Measurements from ENCODE around the gene MRPL42. TPM values are rescaled to one million over a fixed set of nuclear protein-coding genes. Genes with fewer than 3 reads are reported as not detected.
A peak's percentile ranks its signal among the peaks of the same experiment; 100 is the strongest.
"Not testable (repeated sequence)": the region's sequence is repeated elsewhere in the genome, so short reads cannot be mapped to it uniquely, and the experiment has no call there.

The MRPL42 gene
- total and polyA plus RNA-seq, 4 experiments from 2014 or later: 40.1 to 92.8 (median 59.4) TPM

GRCh38 chr12:93468008-93468371, 676 bp downstream of the MRPL42 start:
- no peaks in the 10 kb centered on the region for H3K27me3 ChIP-seq (ENCODE audit: insufficient read depth, low read length)
- Mint-ChIP-seq H3K27me3 (no peaks in the 10 kb centered on the region), H3K4me1 (peaks cover 24 to 38% (median 32%) of the 10 kb centered on the region in 4 donors), H3K4me3 (peak overlapping the region; percentile 88 to 95 (median 92)), H3K27ac (peak overlapping the region; percentile 92 to 99 (median 96)), H3K36me3 (peaks cover 7 to 28% of the 10 kb centered on the region in 2 donors), H3K9me3 (peaks cover 0 to 1% (median 0%) of the 10 kb centered on the region in 8 donors)
- peak overlapping the region; percentile 82 for H3K27ac ChIP-seq (ENCODE audit: low read depth, low read length)
- DNase-seq: no peak
- CTCF ChIA-PET (ENCODE audit: partially characterized antibody): interaction anchor here (0.6 to 2.6 kb wide), 12 partner anchors 10 to 1750 kb away, joined by 3 to 13 read pairs (median 3); partner anchors contain the start of genes FGD6, UBE2N and VEZT
- peak overlapping the region; percentile 72 to 81 for H3K4me3 ChIP-seq (ENCODE audit: low read length in 2 of 2)
- no peaks in the 10 kb centered on the region for H3K36me3 ChIP-seq (ENCODE audit: insufficient read depth, low read length)
- POLR2A ChIA-PET (ENCODE audit: partially characterized antibody): interaction anchor here (0.9 to 3.1 kb wide), 6 partner anchors 9 to 209 kb away, joined by 3 to 22 read pairs (median 4); partner anchors contain the start of genes CRADD and UBE2N
- no peaks in the 10 kb centered on the region for H3K9me3 ChIP-seq (ENCODE audit: control insufficient read depth in 1 of 2, low read length in 2 of 2)
- H3K4me1 ChIP-seq (ENCODE audit: insufficient read depth, low read length): peaks cover 28% of the 10 kb centered on the region
- intact Hi-C loops (cut with micrococcal nuclease): no loop called here

- ChIA-PET CTCF (ENCODE audit: partially characterized antibody) (interaction anchor here (1.2 kb wide), 1 partner anchor 632 kb away, joined by 6 read pairs; no protein-coding TSS in a partner anchor), POLR2A (ENCODE audit: partially characterized antibody) (no interaction called here)
- Histone ChIP-seq H3K4me1 (ENCODE audit: insufficient read depth, low read length) (peaks cover 28% of the 10 kb centered on the region), H3K27ac (ENCODE audit: low read depth, low read length) (no peak overlapping the region), H3K27me3 (ENCODE audit: insufficient read depth, low read length) (no peaks in the 10 kb centered on the region), H3K36me3 (ENCODE audit: insufficient read depth, low read length) (no peaks in the 10 kb centered on the region), H3K9me3 (ENCODE audit: control insufficient read depth in 1 of 2, low read length in 2 of 2) (no peaks in the 10 kb centered on the region), H3K4me3 (ENCODE audit: low read length in 2 of 2) (no peak overlapping the region)
- Mint-ChIP-seq H3K27ac (peak overlapping the region in 1 of 7 donors; percentile 35), H3K9me3 (peaks cover 0 to 1% (median 0%) of the 10 kb centered on the region in 8 donors), H3K27me3 (no peaks in the 10 kb centered on the region), H3K4me1 (peaks cover 24 to 38% (median 32%) of the 10 kb centered on the region in 4 donors), H3K36me3 (peaks cover 12 to 36% of the 10 kb centered on the region in 2 donors), H3K4me3 (peak overlapping the region in 5 of 8 donors; percentile 3 to 42 (median 35))
- DNase-seq: no peak
- intact Hi-C loops (cut with micrococcal nuclease): no loop called here
These were observed 2.1 kb downstream of the MRPL42 start for GRCh38 chr12:93469386-93469785.

GRCh38 chr12:93476555-93476954, 9.2 kb downstream of the MRPL42 start:
- Histone ChIP-seq H3K27me3 (ENCODE audit: insufficient read depth, low read length) (no peaks in the 10 kb centered on the region), H3K4me3 (ENCODE audit: low read length in 2 of 2) (no peak overlapping the region), H3K9me3 (ENCODE audit: control insufficient read depth in 1 of 2, low read length in 2 of 2) (no peaks in the 10 kb centered on the region), H3K27ac (ENCODE audit: low read depth, low read length) (no peak overlapping the region), H3K36me3 (ENCODE audit: insufficient read depth, low read length) (peaks cover 9% of the 10 kb centered on the region), H3K4me1 (ENCODE audit: insufficient read depth, low read length) (no peaks in the 10 kb centered on the region)
- POLR2A ChIA-PET (ENCODE audit: partially characterized antibody): interaction anchor here (1.0 kb wide), 1 partner anchor 626 kb away, joined by 3 read pairs; no protein-coding TSS in a partner anchor
- intact Hi-C loops (cut with micrococcal nuclease): no loop called here
- peak overlapping the region in 1 of 7 donors; percentile 47 for H3K27ac Mint-ChIP-seq
- H3K36me3 Mint-ChIP-seq: peaks cover 15 to 43% of the 10 kb centered on the region in 2 donors
- peaks cover 3 to 5% (median 4%) of the 10 kb centered on the region in 4 donors for H3K4me1 Mint-ChIP-seq
- H3K4me3 Mint-ChIP-seq: no peak overlapping the region
- H3K27me3 Mint-ChIP-seq: no peaks in the 10 kb centered on the region
- CTCF ChIA-PET (ENCODE audit: partially characterized antibody): interaction anchor here (0.9 to 2.8 kb wide), 4 partner anchors 9 to 649 kb away, joined by 3 to 10 read pairs (median 6); no protein-coding TSS in a partner anchor
- no peak for DNase-seq
- H3K9me3 Mint-ChIP-seq: no peaks in the 10 kb centered on the region

DNA sequence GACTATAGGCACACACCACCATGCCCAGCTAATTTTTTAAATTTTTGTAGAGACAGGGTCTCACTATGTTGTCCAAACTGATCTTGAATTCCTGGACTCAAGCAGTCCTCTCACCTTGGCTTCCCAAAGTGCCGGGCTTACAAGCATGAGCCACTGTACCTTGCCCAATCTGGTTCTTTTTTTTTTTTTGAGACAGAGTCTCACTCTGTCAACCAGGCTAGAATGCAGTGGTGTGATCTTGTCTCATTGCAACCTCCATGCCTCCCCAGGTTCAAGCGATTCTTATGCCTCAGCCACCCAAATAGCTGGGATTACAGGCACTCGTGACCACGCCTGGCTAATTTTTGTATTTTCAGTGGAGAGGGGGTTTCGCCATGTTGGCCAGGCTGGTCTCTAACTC, 15.4 kb downstream of the MRPL42 start:
- no peaks in the 10 kb centered on the region for H3K9me3 ChIP-seq (ENCODE audit: control insufficient read depth in 1 of 2, low read length in 2 of 2)
- H3K27ac ChIP-seq (ENCODE audit: low read depth, low read length): no peak overlapping the region
- H3K36me3 ChIP-seq (ENCODE audit: insufficient read depth, low read length): peaks cover 29% of the 10 kb centered on the region
- POLR2A ChIA-PET (ENCODE audit: partially characterized antibody): interaction anchor here (0.6 kb wide), 1 partner anchor 1254 kb away, joined by 3 read pairs; no protein-coding TSS in a partner anchor
- H3K36me3 Mint-ChIP-seq: peaks cover 20 to 44% of the 10 kb centered on the region in 2 donors
- H3K4me1 ChIP-seq (ENCODE audit: insufficient read depth, low read length): no peaks in the 10 kb centered on the region
- peaks cover 0 to 2% (median under 1%) of the 10 kb centered on the region in 4 donors for H3K4me1 Mint-ChIP-seq
- no peaks in the 10 kb centered on the region for H3K9me3 Mint-ChIP-seq
- no peak overlapping the region for H3K4me3 ChIP-seq (ENCODE audit: low read length in 2 of 2)
- no peak overlapping the region for H3K27ac Mint-ChIP-seq
- H3K27me3 ChIP-seq (ENCODE audit: insufficient read depth, low read length): no peaks in the 10 kb centered on the region
- no peak overlapping the region for H3K4me3 Mint-ChIP-seq
- DNase-seq: no peak
- intact Hi-C loops (cut with micrococcal nuclease): no loop called here
- CTCF ChIA-PET (ENCODE audit: partially characterized antibody): interaction anchor here (2.3 kb wide), 1 partner anchor 619 kb away, joined by 9 read pairs; no protein-coding TSS in a partner anchor
- no peaks in the 10 kb centered on the region for H3K27me3 Mint-ChIP-seq

DNA sequence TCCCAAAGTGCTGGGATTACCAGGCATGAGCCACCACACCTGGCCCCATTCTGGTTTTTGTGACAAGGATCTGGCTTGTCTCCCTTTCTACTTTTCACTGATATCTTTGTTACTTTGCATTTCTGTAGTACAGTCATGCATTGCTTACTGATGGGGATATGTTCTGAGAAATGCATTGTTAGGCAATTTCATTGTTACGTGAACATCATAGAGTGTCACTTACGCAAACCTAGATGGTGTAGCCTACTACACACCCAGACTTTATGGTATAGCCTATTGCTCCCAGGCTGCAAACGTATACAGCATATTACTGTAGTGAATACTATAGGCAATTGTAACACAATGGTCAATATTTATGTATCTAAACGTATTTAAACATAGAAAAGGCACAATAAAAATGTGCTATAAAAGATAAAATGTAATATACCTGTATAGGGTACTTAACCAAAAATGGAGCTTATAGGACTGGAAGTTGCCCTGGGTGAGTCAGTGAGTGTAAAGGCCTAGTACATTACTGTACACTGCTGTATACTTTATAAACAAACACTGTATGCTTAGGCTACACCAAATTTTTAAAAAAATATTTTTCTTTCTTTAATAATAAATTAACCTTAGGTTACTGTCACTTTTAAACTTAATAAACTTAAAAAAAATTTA, 16.0 kb downstream of the MRPL42 start:
- H3K27ac Mint-ChIP-seq: no peak overlapping the region
- no peak overlapping the region for H3K4me3 Mint-ChIP-seq

DNA sequence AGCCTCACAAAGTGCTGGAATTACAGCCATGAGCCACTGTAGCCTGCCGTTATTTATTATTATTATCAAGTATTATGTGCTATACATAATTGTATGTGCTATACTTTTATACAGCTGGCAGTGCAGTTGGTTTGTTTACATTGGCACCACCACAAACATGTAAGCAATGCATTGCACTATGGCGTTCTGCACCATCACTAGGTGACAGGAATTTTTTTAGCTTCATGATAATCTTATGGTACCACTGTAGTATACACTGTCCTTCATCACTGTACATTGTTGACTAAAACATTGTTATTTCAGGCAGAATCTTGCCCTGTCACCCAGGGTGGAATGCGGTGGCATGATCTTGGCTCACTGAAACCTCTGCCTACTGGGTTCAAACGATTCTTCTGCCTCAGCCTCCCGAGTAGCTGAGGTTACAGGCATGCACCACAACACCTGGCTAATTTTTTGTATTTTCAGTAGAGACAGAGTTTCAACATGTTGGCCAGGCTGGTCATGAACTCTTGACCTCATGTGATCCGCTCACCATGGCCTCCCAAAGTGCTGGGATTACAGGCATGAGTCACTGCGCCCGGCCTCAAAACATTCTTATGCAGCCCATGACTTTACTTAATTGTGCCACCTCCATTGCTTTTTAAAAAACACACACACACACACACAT, 17.1 kb downstream of the MRPL42 start:
- H3K4me3 Mint-ChIP-seq: no peak overlapping the region
- H3K4me3 ChIP-seq (ENCODE audit: low read length in 2 of 2): no peak overlapping the region
- H3K9me3 ChIP-seq (ENCODE audit: control insufficient read depth in 1 of 2, low read length in 2 of 2): no peaks in the 10 kb centered on the region
- H3K27ac ChIP-seq (ENCODE audit: low read depth, low read length): no peak overlapping the region
- intact Hi-C loops (cut with micrococcal nuclease): no loop called here
- no peaks in the 10 kb centered on the region for H3K9me3 Mint-ChIP-seq
- H3K27me3 ChIP-seq (ENCODE audit: insufficient read depth, low read length): no peaks in the 10 kb centered on the region
- H3K4me1 ChIP-seq (ENCODE audit: insufficient read depth, low read length): no peaks in the 10 kb centered on the region
- CTCF ChIA-PET (ENCODE audit: partially characterized antibody): interaction anchor here (0.8 to 2.3 kb wide), 3 partner anchors 10 to 617 kb away, joined by 4 to 9 read pairs (median 4); no protein-coding TSS in a partner anchor
- peaks cover 28 to 44% of the 10 kb centered on the region in 2 donors for H3K36me3 Mint-ChIP-seq
- no peaks in the 10 kb centered on the region for H3K27me3 Mint-ChIP-seq
- peaks cover 0 to 4% (median 2%) of the 10 kb centered on the region in 4 donors for H3K4me1 Mint-ChIP-seq
- no peak for DNase-seq
- POLR2A ChIA-PET (ENCODE audit: partially characterized antibody): no interaction called here
- H3K36me3 ChIP-seq (ENCODE audit: insufficient read depth, low read length): peaks cover 38% of the 10 kb centered on the region
- H3K27ac Mint-ChIP-seq: no peak overlapping the region

More for the DNA sequence above, 16.0 kb downstream of the MRPL42 start:
- no peaks in the 10 kb centered on the region for H3K9me3 Mint-ChIP-seq
- POLR2A ChIA-PET (ENCODE audit: partially characterized antibody): no interaction called here
- no peaks in the 10 kb centered on the region for H3K27me3 Mint-ChIP-seq
- Histone ChIP-seq H3K27me3 (ENCODE audit: insufficient read depth, low read length) (no peaks in the 10 kb centered on the region), H3K4me3 (ENCODE audit: low read length in 2 of 2) (no peak overlapping the region), H3K27ac (ENCODE audit: low read depth, low read length) (no peak overlapping the region), H3K4me1 (ENCODE audit: insufficient read depth, low read length) (no peaks in the 10 kb centered on the region), H3K36me3 (ENCODE audit: insufficient read depth, low read length) (peaks cover 32% of the 10 kb centered on the region), H3K9me3 (ENCODE audit: control insufficient read depth in 1 of 2, low read length in 2 of 2) (no peaks in the 10 kb centered on the region)
- intact Hi-C loops (cut with micrococcal nuclease): no loop called here
- CTCF ChIA-PET (ENCODE audit: partially characterized antibody): interaction anchor here (0.6 to 2.3 kb wide), 3 partner anchors 9 to 618 kb away, joined by 3 to 9 read pairs (median 4); no protein-coding TSS in a partner anchor
- DNase-seq: no peak
- H3K36me3 Mint-ChIP-seq: peaks cover 20 to 43% of the 10 kb centered on the region in 2 donors
- H3K4me1 Mint-ChIP-seq: peaks cover 0 to 2% (median under 1%) of the 10 kb centered on the region in 4 donors

DNA sequence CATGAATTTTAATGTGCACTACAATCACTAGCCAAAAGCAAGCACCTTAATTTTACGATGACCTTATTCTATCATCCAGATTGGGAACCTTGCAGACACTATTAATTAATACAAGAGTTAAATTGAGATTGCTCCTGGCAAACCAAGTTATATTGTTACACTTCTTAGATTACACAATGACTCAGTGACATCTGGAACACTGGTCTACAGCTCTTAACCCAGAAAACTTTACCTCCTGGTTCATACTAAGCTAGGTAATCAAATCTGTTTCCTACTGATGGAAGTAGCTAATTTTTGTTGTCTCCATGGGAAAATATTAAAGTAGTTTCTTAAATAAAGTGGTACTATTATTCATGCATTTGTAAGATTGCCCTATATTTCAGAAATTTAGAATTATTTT, 25.5 kb downstream of the MRPL42 start:
- H3K4me3 ChIP-seq (ENCODE audit: low read length in 2 of 2); H3K27ac ChIP-seq (ENCODE audit: low read depth, low read length); H3K4me1 Mint-ChIP-seq; H3K9me3 ChIP-seq (ENCODE audit: control insufficient read depth in 1 of 2, low read length in 2 of 2); CTCF ChIA-PET (ENCODE audit: partially characterized antibody); H3K27ac Mint-ChIP-seq; H3K27me3 Mint-ChIP-seq; H3K4me3 Mint-ChIP-seq; POLR2A ChIA-PET (ENCODE audit: partially characterized antibody); H3K4me1 ChIP-seq (ENCODE audit: insufficient read depth, low read length); H3K27me3 ChIP-seq (ENCODE audit: insufficient read depth, low read length); H3K9me3 Mint-ChIP-seq; intact Hi-C loops (cut with micrococcal nuclease); DNase-seq: not testable (repeated sequence)
- peaks cover 15% of the 10 kb centered on the region for H3K36me3 ChIP-seq (ENCODE audit: insufficient read depth, low read length)
- H3K36me3 Mint-ChIP-seq: peaks cover 37 to 57% of the 10 kb centered on the region in 2 donors
